HepG2 (cell line): Measurements from ENCODE around the gene SDR9C7. TPM values are rescaled to one million over a fixed set of nuclear protein-coding genes. Genes with fewer than 3 reads are reported as not detected.

Experiments used
- ATAC-seq: fragments of 200-7000 bp; cut with Tn5 transposase; 3 replicates; pipeline ENCODE4 v1.9.1; 2020; ENCODE audit warnings: mild to moderate bottlenecking, moderate library complexity
- BruUV-seq: library from RNA; stranded (reverse); fragments of 400-500 nt; replicated peaks from 2 replicates; lab custom pipeline; 2021; lab: Mats Ljungman, UMichigan
- CTCF ChIA-PET: fragments of 300-600 bp; formaldehyde crosslinking; extraction: SDS; loops from one replicate; lab custom pipeline; 2021; ENCODE audit warnings: low total read pairs, inconsistent platforms, low intra/inter-chr PET ratio; lab: Yijun Ruan, JAX
- POLR2A ChIA-PET: fragments of 350-600 bp; sonication (Branson Sonifier 250); formaldehyde crosslinking; loops from one replicate; lab custom pipeline; 2020; ENCODE audit warnings: antibody characterized with exemption, inconsistent platforms; lab: Yijun Ruan, JAX
- DNase-seq: peaks from one replicate; pipeline ENCODE4 v3.0.0-alpha.2; 2015; ENCODE audit warnings: low spot score
- FAIRE-seq: peaks from 3 replicates; lab custom pipeline; 2011; peaks lifted over from hg19 to GRCh38; lab: Jason Lieb, UNC
- H2AFZ ChIP-seq: one replicate; pipeline ENCODE4 v1.6.1; 2011; ENCODE audit warnings: low read length, inconsistent platforms
- H3K27ac ChIP-seq: fragments of 300-600 bp; 3 replicates; pipeline ENCODE4 v1.8.0; 2011; ENCODE audit warnings: mixed run types, mild to moderate bottlenecking, mixed read lengths, low read length, inconsistent platforms; ENCODE audit not compliant: insufficient read depth; ENCODE audit errors: extremely low read length
- H3K27me3 ChIP-seq, 2 experiments: fragments of 200-600 bp in 1 of 2; 2 replicates in 1 of 2; 3 replicates in 1 of 2; pipeline versions ENCODE4 v1.6.0 to v1.8.0; 2011; ENCODE audit warnings: low read length in 2 of 2, mild to moderate bottlenecking in 2 of 2, moderate library complexity in 2 of 2, inconsistent platforms in 1 of 2; ENCODE audit not compliant: insufficient read depth in 2 of 2, control insufficient read depth in 1 of 2
- H3K36me3 ChIP-seq, 2 experiments: fragments of 200-600 bp in 1 of 2; replicated peaks in 1 of 2; 2 replicates in 1 of 2; 3 replicates in 1 of 2; pipeline versions ENCODE4 v1.5.1 to v1.8.0; 2011; ENCODE audit warnings: low read length in 2 of 2, inconsistent platforms in 1 of 2; ENCODE audit not compliant: insufficient read depth in 2 of 2, control insufficient read depth in 1 of 2
- H3K4me1 ChIP-seq: 2 replicates; pipeline ENCODE4 v1.5.1; 2012; ENCODE audit warnings: low read length, inconsistent platforms; ENCODE audit not compliant: insufficient read depth
- H3K4me2 ChIP-seq: 2 replicates; pipeline ENCODE4 v1.6.0; 2011; ENCODE audit warnings: low read depth, low read length, inconsistent platforms
- H3K4me3 ChIP-seq, 3 experiments: fragments of 200-600 bp in 1 of 3; sonication (generic), shearing (Covaris generic) in 1 of 3; replicated peaks in 1 of 3; 2 replicates each; pipeline ENCODE4 v1.5.1; 2011 to 2016; ENCODE audit warnings: low read length in 3 of 3, inconsistent platforms in 2 of 3, low read depth in 2 of 3, mild to moderate bottlenecking in 2 of 3, control low read depth in 1 of 3, mixed read lengths in 1 of 3; ENCODE audit not compliant: insufficient read depth in 1 of 3
- H3K79me2 ChIP-seq: one replicate; pipeline ENCODE4 v1.6.1; 2011; ENCODE audit warnings: low read length, inconsistent platforms; ENCODE audit not compliant: insufficient read depth
- H3K9ac ChIP-seq: 2 replicates; pipeline ENCODE4 v1.6.0; 2011; ENCODE audit warnings: mild to moderate bottlenecking, low read depth, low read length, inconsistent platforms; ENCODE audit not compliant: insufficient read depth
- H3K9me3 ChIP-seq: 2 replicates; pipeline ENCODE4 v1.5.1; 2012; ENCODE audit warnings: mild to moderate bottlenecking, low read length
- H4K20me1 ChIP-seq: 2 replicates; pipeline ENCODE4 v1.6.0; 2011; ENCODE audit warnings: inconsistent platforms, mild to moderate bottlenecking, low read length, moderate library complexity; ENCODE audit not compliant: insufficient read depth
- GMEB1 ChIP-seq: sonication (generic); formaldehyde crosslinking; IDR thresholded peaks from 2 replicates; pipeline ENCODE4 v1.5.1; 2020; ENCODE audit warnings: missing genetic modification reagents, mild to moderate bottlenecking, borderline replicate concordance
- KDM5B ChIP-seq: sonication (generic); formaldehyde crosslinking; IDR thresholded peaks from 2 replicates; pipeline ENCODE4 v1.4.0; 2020; ENCODE audit warnings: missing genetic modification reagents, mild to moderate bottlenecking, borderline replicate concordance
- NKX3-1 ChIP-seq: sonication (generic); formaldehyde crosslinking; IDR thresholded peaks from 2 replicates; pipeline ENCODE4 v1.5.0; 2020; ENCODE audit warnings: missing genetic modification reagents
- PCBP1 ChIP-seq: fragments of 200-400 bp; formaldehyde crosslinking; IDR thresholded peaks from 2 replicates; pipeline ENCODE4 v1.6.1; 2017; ENCODE audit warnings: mild to moderate bottlenecking, low read depth, low read length, borderline replicate concordance
- TCF7L2 ChIP-seq: IDR thresholded peaks from 2 replicates; pipeline ENCODE4 v1.6.1; 2011; ENCODE audit warnings: mild to moderate bottlenecking, low read depth, low read length, moderate library complexity
- UBTF ChIP-seq: sonication (generic); formaldehyde crosslinking; IDR thresholded peaks from 2 replicates; pipeline ENCODE4 v1.4.0; 2020; ENCODE audit warnings: mild to moderate bottlenecking, missing genetic modification reagents
- WIZ ChIP-seq: sonication (generic); formaldehyde crosslinking; IDR thresholded peaks from 2 replicates; pipeline ENCODE4 v1.5.1; 2020; ENCODE audit warnings: mild to moderate bottlenecking, missing genetic modification reagents
- ZBTB14 ChIP-seq: sonication (generic); formaldehyde crosslinking; IDR thresholded peaks from 2 replicates; pipeline ENCODE4 v1.4.0; 2020; ENCODE audit warnings: missing genetic modification reagents
- ZNF10 ChIP-seq: sonication (generic); formaldehyde crosslinking; IDR thresholded peaks from 2 replicates; pipeline ENCODE4 v1.4.0; 2020; ENCODE audit warnings: mild to moderate bottlenecking, low read depth, missing genetic modification reagents, borderline replicate concordance
- ZNF543 ChIP-seq: sonication (generic); formaldehyde crosslinking; IDR thresholded peaks from 2 replicates; pipeline ENCODE4 v1.4.0; 2020; ENCODE audit warnings: mild to moderate bottlenecking, missing genetic modification reagents
- ZNF577 ChIP-seq: sonication (generic); formaldehyde crosslinking; IDR thresholded peaks from 2 replicates; pipeline ENCODE4 v1.4.0; 2020; ENCODE audit warnings: mild to moderate bottlenecking, low read depth, missing genetic modification reagents, borderline replicate concordance
- WGBS: methylation state at CpG from one replicate; pipeline ENCODE4 v1.1.6; 2017; ENCODE audit warnings: low lambda C conversion rate; 5-methylcytosine and 5-hydroxymethylcytosine counted together
- in situ Hi-C: cut with HindIII; loops from 2 replicates; pipeline ENCODE4 v1.10.0; 2017; ENCODE audit warnings: low pct_unique_long_range_greater_than_20kb; ENCODE audit not compliant: extremely low pct_ligation_motif_present
- intact Hi-C: fragments of 100-400 bp; cut with micrococcal nuclease; formaldehyde crosslinking; loops from one replicate; pipeline ENCODE4 v1.10.0; 2022; ENCODE audit not compliant: unreplicated experiment
- polyA plus RNA-seq, 8 experiments: library from polyadenylated mRNA; depleted of rRNA in 3 of 8; stranded (reverse) in 7 of 8; unstranded in 1 of 8; fragments of >200 nt; fragmentation: Illumina TruSeq in 4 of 8; extraction: Trizol in 4 of 8; gene quantifications; 2 replicates each; pipeline versions ENCODE4 v1.2.1 to v1.2.3, GENCODE V29; 2011 to 2016; ENCODE audit warnings: low read depth in 4 of 8, missing spikeins in 1 of 8, mixed read lengths in 1 of 8; ENCODE audit not compliant: insufficient read depth in 1 of 8
- total RNA-seq, 5 experiments: library from RNA; depleted of rRNA; stranded (reverse); fragments of >200 nt; fragmentation: Illumina TruSeq; extraction: Trizol; gene quantifications; 2 replicates each; pipeline ENCODE4 v1.2.3, GENCODE V29; 2016; ENCODE audit warnings: low read depth in 1 of 5
- TF ChIP-seq, protein P1 (sequence below): sonication (generic); formaldehyde crosslinking; IDR thresholded peaks from 2 replicates; pipeline ENCODE4 v1.4.0; 2020; ENCODE audit warnings: low read depth, mild to moderate bottlenecking, missing genetic modification reagents

The SDR9C7 gene
- total and polyA plus RNA-seq, 2 of the 13 experiments (the other 11 are each of a cell fraction or from before 2014, with no cell fraction given) = 0.04 TPM; not detected in 1

GRCh38 chr12:56880125-56880992 lies 53.8 kb downstream of the SDR9C7 start:
- H3K79me2 ChIP-seq = no peaks in the 10 kb centered on the region
- intact Hi-C loops = no loop called here
- no peak overlapping the region for H3K9ac ChIP-seq
- no peak overlapping the region for H2AFZ ChIP-seq
- peaks cover 9% of the 10 kb centered on the region for H3K9me3 ChIP-seq
- 7% methylated on average over 1 of the region's 1 CpG for WGBS
- CTCF ChIA-PET = no interaction called here
- TF ChIP-seq TCF7L2 (no peak), GMEB1 (CRISPR knock-in tag) (no peak), PCBP1 (no peak), ZNF543 (no peak), ZBTB14 (CRISPR knock-in tag) (no peak), KDM5B (CRISPR knock-in tag) (no peak), ZNF577 (CRISPR knock-in tag) (no peak), UBTF (no peak), WIZ (no peak), ZNF10 (CRISPR knock-in tag) (no peak), NKX3-1 (CRISPR knock-in tag) (no peak)
- TF ChIP-seq, protein P1, sequence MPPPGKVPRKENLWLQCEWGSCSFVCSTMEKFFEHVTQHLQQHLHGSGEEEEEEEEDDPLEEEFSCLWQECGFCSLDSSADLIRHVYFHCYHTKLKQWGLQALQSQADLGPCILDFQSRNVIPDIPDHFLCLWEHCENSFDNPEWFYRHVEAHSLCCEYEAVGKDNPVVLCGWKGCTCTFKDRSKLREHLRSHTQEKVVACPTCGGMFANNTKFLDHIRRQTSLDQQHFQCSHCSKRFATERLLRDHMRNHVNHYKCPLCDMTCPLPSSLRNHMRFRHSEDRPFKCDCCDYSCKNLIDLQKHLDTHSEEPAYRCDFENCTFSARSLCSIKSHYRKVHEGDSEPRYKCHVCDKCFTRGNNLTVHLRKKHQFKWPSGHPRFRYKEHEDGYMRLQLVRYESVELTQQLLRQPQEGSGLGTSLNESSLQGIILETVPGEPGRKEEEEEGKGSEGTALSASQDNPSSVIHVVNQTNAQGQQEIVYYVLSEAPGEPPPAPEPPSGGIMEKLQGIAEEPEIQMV (CRISPR knock-in tag) = no peak
- TF ChIP-seq, all 625 proteins: peak for 0
- POLR2A ChIA-PET = no interaction called here
- no peaks in the 10 kb centered on the region for H3K27me3 ChIP-seq
- FAIRE-seq = no peak
- no peak overlapping the region for H3K4me2 ChIP-seq
- H3K36me3 ChIP-seq = no peaks in the 10 kb centered on the region
- BruUV-seq = no TSS peak
- H3K4me3 ChIP-seq = no peak overlapping the region
- H3K4me1 ChIP-seq = peaks cover 33% of the 10 kb centered on the region
- DNase-seq = no peak
- in situ Hi-C loops = no loop called here
- no peak for ATAC-seq
- H4K20me1 ChIP-seq = no peaks in the 10 kb centered on the region
- no peak overlapping the region for H3K27ac ChIP-seq
